DMS53 treated with DMSO at 0.1 percent for 48 hours (cell line): ENCODE data around the gene STEAP1.
"Not testable (repeated sequence)": the region's sequence is repeated elsewhere in the genome, so short reads cannot be mapped to it uniquely, and the experiment has no call there.

Experiments
- DNase-seq: peaks from one replicate; lab custom pipeline; 2025; ENCODE audit not compliant: unreplicated experiment; lab: John Stamatoyannopoulos, UW

STEAP1 gene

GRCh38 chr7:90173127-90173844, 19.0 kb downstream of the STEAP1 start:
- peak; percentile 21 for DNase-seq

- DNase-seq, result no peak
Measured at GRCh38 chr7:90175667-90176066, 21.4 kb downstream of the STEAP1 start.

- no peak for DNase-seq
Measured at GRCh38 chr7:90176195-90176594, 21.9 kb downstream of the STEAP1 start.

- no peak for DNase-seq
Measured at GRCh38 chr7:90178166-90178565, 23.9 kb downstream of the STEAP1 start.

- peak; percentile 13 for DNase-seq
Measured at GRCh38 chr7:90178679-90179278, 24.5 kb downstream of the STEAP1 start.

GRCh38 chr7:90180011-90180585, 25.8 kb downstream of the STEAP1 start:
- peak; percentile 24 for DNase-seq

GRCh38 chr7:90180649-90181048, 26.4 kb downstream of the STEAP1 start:
- peak; percentile 12 for DNase-seq

- DNase-seq, result no peak
Measured at GRCh38 chr7:90181485-90181884, 27.2 kb downstream of the STEAP1 start.

- not testable (repeated sequence) for DNase-seq
Measured at GRCh38 chr7:90186290-90186689, 32.0 kb downstream of the STEAP1 start.

- DNase-seq, result no peak
Measured at GRCh38 chr7:90187507-90188050, 33.3 kb downstream of the STEAP1 start.

GRCh38 chr7:90188281-90188680, 34.0 kb downstream of the STEAP1 start:
- DNase-seq, result no peak

GRCh38 chr7:90190995-90191394, 36.7 kb downstream of the STEAP1 start:
- no peak for DNase-seq

GRCh38 chr7:90191648-90192047, 37.4 kb downstream of the STEAP1 start:
- DNase-seq, result no peak

GRCh38 chr7:90192876-90193750, 38.8 kb downstream of the STEAP1 start:
- DNase-seq, result no peak

- DNase-seq, result no peak
Measured at GRCh38 chr7:90194911-90195809, 40.9 kb downstream of the STEAP1 start.

- no peak for DNase-seq
Measured at GRCh38 chr7:90201500-90202195, 47.4 kb downstream of the STEAP1 start.

GRCh38 chr7:90207956-90208355, 53.7 kb downstream of the STEAP1 start:
- no peak for DNase-seq

- no peak for DNase-seq
Measured at GRCh38 chr7:90209776-90210175, 55.5 kb downstream of the STEAP1 start.

GRCh38 chr7:90210475-90210874, 56.2 kb downstream of the STEAP1 start:
- DNase-seq, result no peak

- DNase-seq, result no peak
Measured at GRCh38 chr7:90210981-90211380, 56.7 kb downstream of the STEAP1 start.
